Stimulated activated CD4-positive, alpha-beta T cell treated with anti-CD3 and anti-CD28 coated beads, Interleukin-4, amount 100 ng/mL, for 1 hour (primary cell): ENCODE data around the gene ARPP19.

Experiments
- DNase-seq: peaks from one replicate; pipeline ENCODE4 v3.0.0-alpha.2; 2020

The ARPP19 gene

DNA sequence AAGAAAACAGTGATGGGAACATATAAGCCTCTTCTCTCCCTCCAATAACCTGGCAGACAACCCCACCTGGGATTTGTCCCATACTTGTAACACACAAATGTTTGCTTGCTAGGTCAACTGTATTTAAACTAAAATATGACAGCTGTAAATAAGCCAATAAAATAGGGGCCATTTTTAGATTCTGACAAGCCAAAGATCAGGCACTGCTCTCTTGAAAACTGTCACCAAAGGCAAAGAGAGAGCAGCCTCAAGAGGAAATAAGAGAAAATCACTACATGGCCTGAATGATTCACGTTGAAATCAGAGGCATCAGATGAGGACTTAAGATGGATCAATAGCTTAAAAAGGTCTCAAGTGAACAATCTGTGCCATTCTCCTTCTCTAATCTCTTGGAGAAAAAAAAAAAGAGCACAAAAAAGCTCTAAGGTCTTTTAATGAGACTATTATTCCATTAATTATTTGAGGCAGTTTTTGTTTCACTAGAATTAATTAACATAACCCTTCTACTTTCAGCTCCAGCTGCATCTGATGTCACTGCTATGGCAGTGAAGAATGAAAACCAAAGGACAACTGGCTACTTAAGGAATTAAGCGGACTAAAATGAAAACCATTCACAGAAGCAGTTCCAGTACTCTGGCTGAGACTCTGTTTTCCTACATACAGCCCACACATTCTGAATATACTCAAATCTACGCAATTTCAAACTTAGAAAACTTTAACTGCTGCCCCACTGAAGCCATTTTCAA, 59.2 kb downstream of the ARPP19 start:
- no peak for DNase-seq

DNA sequence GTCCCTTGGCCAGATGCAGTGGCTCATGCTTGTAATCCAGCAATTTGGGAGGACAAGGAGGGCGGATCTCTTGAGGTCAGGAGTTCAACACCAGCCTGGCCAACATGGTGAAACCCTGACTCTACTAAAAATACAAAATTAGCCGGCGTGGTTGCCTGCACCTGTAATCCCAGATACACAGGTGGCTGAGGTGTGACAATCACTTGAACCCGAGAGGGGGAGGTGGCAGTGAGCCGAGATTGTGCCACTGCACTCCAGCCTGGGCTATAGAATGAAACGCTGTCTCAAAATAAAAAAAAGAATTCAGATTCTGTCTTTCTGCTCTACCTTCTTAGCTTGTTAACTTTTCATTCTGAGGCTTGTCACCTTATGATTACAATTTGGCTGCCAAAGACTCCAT, 62.3 kb downstream of the ARPP19 start:
- no peak for DNase-seq

DNA sequence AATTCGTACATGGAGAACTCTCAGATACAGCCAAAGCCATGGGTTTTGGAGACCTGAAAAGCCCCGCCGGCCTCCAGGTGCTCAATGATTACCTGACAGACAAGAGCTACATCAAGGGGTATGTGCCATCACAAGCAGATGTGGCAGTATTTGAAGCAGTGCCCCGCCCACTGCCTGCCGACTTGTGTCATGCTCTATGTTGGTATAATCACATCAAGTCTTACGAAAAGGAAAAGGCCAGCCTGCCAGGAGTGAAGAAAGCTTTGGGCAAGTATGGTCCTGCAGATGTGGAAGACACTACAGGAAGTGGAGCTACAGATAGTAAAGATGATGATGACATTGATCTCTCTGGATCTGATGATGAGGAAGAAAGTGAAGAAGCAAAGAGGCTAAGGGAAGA, 63.7 kb downstream of the ARPP19 start:
- no peak for DNase-seq

DNA sequence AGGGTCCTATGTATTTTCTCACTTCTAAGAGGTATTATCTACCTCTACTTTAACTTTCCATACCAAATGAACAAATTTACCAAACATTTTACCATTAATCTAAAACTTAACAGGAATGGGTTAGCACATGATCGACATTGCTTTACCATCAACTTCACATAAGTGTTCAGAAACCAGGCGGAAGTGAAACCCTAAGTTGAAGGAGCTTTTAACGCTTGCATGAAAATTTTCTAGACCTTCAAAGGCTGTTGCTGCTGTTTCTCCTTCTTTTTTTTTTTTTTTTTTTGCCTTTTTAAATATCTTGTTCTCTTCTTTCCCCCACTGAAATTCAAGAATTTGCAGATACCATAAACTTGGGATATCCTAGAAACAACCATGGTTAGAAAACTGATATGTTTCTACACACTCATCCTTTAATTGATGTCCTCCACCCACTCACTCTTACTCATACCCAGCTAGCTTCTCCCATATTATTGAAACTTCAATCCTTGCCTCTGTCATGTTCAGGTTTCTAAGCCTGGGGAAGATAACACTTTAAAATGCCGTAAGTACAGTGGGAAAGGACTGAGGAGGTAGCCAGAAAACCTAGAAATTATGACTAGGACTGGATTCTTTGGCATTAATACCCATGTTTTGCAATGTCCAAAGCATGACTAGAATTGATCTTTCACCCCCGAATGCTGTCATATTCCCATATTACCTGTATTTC, 64.9 kb downstream of the ARPP19 start:
- no peak for DNase-seq

DNA sequence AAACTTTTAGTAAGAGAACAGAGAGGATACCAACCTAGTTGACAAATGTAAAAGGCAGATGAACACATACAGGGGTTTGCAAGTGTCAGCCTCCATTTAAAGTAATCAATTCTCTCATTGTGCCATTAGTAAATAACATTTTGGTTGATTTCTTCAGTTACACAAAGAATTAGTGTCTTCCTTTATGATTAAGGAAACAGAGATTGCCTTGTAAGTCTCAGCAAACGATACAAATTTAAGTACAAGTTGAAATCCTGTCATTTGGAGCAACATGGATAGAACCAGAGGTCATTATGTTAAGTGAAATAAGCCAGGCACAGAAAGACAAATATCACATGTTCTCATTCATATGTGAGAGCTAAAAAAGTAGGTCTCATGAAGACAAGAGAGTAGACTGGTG, 66.2 kb downstream of the ARPP19 start:
- no peak for DNase-seq

DNA sequence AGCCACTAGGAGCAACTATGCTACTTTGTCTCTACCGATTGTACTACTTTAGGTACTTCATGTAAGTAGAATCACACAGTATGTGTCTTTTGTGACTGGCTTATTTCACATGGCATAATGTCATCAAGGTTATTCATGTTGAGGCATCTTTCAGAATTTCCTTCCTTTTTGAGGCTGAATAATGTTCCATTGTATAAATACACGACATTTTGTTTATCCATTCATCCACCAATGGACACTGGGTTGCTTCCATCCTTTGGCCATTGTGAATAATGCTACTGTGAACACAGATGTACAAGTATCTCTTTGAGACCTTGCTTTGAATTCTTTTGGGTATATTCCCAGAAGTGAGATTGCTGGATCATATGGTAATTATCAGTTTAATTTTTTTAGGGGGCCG, 69.3 kb downstream of the ARPP19 start:
- no peak for DNase-seq

DNA sequence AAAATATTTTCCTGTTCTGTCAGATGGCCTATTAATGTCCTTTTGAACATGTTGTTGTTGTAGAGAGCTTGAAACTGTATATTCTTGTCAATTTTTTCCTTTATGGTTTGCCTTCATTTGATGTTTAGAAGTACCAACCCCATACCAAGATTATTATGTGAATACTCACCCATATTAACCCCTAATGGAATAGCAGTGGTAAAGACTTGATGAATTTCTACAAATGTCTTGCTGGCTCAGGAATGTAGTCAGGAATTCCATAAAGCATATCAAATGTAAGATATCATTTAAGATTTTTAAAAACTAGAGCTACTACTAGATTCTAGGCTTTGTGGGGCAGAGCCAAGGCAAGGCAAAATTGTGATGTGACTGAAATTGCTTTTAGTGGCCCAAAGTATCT, 70.1 kb downstream of the ARPP19 start:
- DNase-seq = no peak
